ENCODE results near the gene DPF1.
"Not testable (repeated sequence)": the region's sequence is repeated elsewhere in the genome, so short reads cannot be mapped to it uniquely, and the experiment has no call there.

The DPF1 gene

DNA sequence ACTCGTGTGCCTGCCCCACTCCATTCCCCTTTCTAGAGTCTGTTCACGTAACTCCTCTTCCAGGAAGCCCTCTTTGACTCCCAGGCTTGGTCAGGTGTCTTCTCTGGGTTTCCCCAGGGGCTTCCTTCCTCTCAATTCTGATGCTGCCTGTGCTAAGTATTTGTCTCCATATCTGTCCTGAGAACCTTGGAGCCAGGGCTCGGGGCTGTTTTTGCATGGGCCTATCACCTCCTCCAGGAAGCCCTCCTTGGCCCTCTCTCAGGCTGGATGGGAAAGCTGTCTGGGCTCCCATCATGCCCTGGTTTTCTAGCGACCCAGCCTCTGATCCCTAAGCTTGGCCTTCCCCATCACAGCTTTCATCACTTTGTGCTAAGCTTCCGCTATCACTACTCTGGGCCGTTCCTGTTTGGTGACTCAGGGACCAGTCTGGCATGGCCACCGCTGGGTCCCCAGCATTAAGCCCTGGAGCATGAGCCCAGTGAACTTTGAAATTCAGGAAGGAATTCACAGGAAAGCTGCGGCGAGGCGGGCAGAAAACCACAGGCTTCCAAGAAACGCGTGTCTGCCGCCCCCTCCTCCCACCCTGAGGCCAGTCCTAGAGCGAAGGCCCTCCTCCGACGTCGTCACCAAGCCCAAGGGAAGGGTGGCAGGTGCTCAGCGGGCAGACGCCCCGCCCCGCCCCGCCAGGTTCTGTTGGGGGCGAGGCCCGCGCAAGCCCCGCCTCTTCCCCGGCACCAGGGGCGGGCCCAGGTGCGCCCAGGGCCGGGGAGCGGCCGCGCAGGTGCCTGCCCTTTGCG is 39.9 kb upstream of the DPF1 start:
- Histone ChIP-seq H4K20me1 (ENCODE audit: control insufficient read depth, insufficient read depth, low read depth, low read length) (no peaks in the 10 kb centered on the region), H3K9me2 (replicated peaks; ENCODE audit: control insufficient read depth, low read length) (no peaks in the 10 kb centered on the region), H3K4me3 (ENCODE audit: low read length) (peak overlapping the region; percentile 80), H3K36me3 (ENCODE audit: control insufficient read depth, low read length) (no peaks in the 10 kb centered on the region), H3K4me1 (ENCODE audit: control insufficient read depth, low read length) (peaks cover 24% of the 10 kb centered on the region), H3K27me3 (ENCODE audit: control insufficient read depth, low read length) (peaks cover 5% of the 10 kb centered on the region), H3K4me2 (ENCODE audit: low read length) (peak overlapping the region; percentile 80), H3K79me2 (ENCODE audit: control insufficient read depth, low read length) (no peaks in the 10 kb centered on the region), H3F3A (ENCODE audit: control insufficient read depth, insufficient read depth) (peaks cover 6% of the 10 kb centered on the region), H3K27ac (ENCODE audit: low read depth, low read length) (no peak overlapping the region), H3K9me3 (ENCODE audit: control insufficient read depth, insufficient read depth, low read length) (no peaks in the 10 kb centered on the region)
- TF ChIP-seq CTCF (IDR thresholded peaks at IDR 0.05; ENCODE audit: low read depth, low read length, poor library complexity, severe bottlenecking) (no peak), EZH2phosphoT487 (IDR thresholded peaks at IDR 0.05; ENCODE audit: borderline replicate concordance, low read length) (no peak)

GRCh38 chr19:38262585-38263268 is 38.7 kb upstream of the DPF1 start:
- Histone ChIP-seq H3F3A (ENCODE audit: control insufficient read depth, insufficient read depth) (peaks cover 6% of the 10 kb centered on the region), H3K9me3 (ENCODE audit: control insufficient read depth, insufficient read depth, low read length) (no peaks in the 10 kb centered on the region), H3K9me2 (replicated peaks; ENCODE audit: control insufficient read depth, low read length) (no peaks in the 10 kb centered on the region), H3K36me3 (ENCODE audit: control insufficient read depth, low read length) (no peaks in the 10 kb centered on the region), H3K79me2 (ENCODE audit: control insufficient read depth, low read length) (no peaks in the 10 kb centered on the region), H3K27ac (ENCODE audit: low read depth, low read length) (no peak overlapping the region), H4K20me1 (ENCODE audit: control insufficient read depth, insufficient read depth, low read depth, low read length) (no peaks in the 10 kb centered on the region), H3K4me2 (ENCODE audit: low read length) (no peak overlapping the region), H3K4me1 (ENCODE audit: control insufficient read depth, low read length) (peaks cover 24% of the 10 kb centered on the region), H3K4me3 (ENCODE audit: low read length) (no peak overlapping the region), H3K27me3 (ENCODE audit: control insufficient read depth, low read length) (peaks cover 5% of the 10 kb centered on the region)
- TF ChIP-seq CTCF (IDR thresholded peaks at IDR 0.05; ENCODE audit: low read depth, low read length, poor library complexity, severe bottlenecking) (no peak), EZH2phosphoT487 (IDR thresholded peaks at IDR 0.05; ENCODE audit: borderline replicate concordance, low read length) (no peak)

DNA sequence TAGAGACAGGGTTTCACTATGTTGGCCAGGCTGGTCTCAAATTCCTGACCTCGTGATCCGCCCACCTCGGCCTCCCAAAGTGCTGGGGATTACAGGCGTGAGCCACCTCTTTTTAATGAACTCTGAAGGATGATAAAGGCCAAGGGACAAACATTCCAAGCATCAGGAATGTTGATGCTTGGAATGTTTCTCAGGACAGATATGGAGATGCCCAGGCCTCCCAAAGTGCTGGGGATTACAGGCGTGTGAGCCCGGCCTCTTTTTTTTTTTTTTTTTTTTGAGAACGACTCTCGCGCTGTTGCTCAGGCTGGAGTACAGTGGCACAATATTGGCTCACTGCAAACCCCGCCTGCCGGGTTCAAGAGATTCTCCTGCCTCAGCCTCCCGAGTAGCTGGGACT is 37.9 kb upstream of the DPF1 start:
- H3K9me3 ChIP-seq (ENCODE audit: control insufficient read depth, insufficient read depth, low read length); H3K27me3 ChIP-seq (ENCODE audit: control insufficient read depth, low read length); H3K36me3 ChIP-seq (ENCODE audit: control insufficient read depth, low read length); H3K9me2 ChIP-seq (replicated peaks; ENCODE audit: control insufficient read depth, low read length); H3K79me2 ChIP-seq (ENCODE audit: control insufficient read depth, low read length); H3K27ac ChIP-seq (ENCODE audit: low read depth, low read length); H3K4me2 ChIP-seq (ENCODE audit: low read length); H4K20me1 ChIP-seq (ENCODE audit: control insufficient read depth, insufficient read depth, low read depth, low read length); H3K4me3 ChIP-seq (ENCODE audit: low read length); H3F3A ChIP-seq (ENCODE audit: control insufficient read depth, insufficient read depth): not testable (repeated sequence)
- peaks cover 24% of the 10 kb centered on the region for H3K4me1 ChIP-seq (ENCODE audit: control insufficient read depth, low read length)

- no peak overlapping the region for H3K4me3 ChIP-seq (ENCODE audit: low read length)
- no peaks in the 10 kb centered on the region for H4K20me1 ChIP-seq (ENCODE audit: control insufficient read depth, insufficient read depth, low read depth, low read length)
- no peaks in the 10 kb centered on the region for H3K9me3 ChIP-seq (ENCODE audit: control insufficient read depth, insufficient read depth, low read length)
- no peaks in the 10 kb centered on the region for H3K9me2 ChIP-seq (replicated peaks; ENCODE audit: control insufficient read depth, low read length)
- no peaks in the 10 kb centered on the region for H3K79me2 ChIP-seq (ENCODE audit: control insufficient read depth, low read length)
- H3K36me3 ChIP-seq (ENCODE audit: control insufficient read depth, low read length), result no peaks in the 10 kb centered on the region
- H3F3A ChIP-seq (ENCODE audit: control insufficient read depth, insufficient read depth), result no peaks in the 10 kb centered on the region
- no peak overlapping the region for H3K27ac ChIP-seq (ENCODE audit: low read depth, low read length)
- peaks cover 17% of the 10 kb centered on the region for H3K27me3 ChIP-seq (ENCODE audit: control insufficient read depth, low read length)
- H3K4me2 ChIP-seq (ENCODE audit: low read length), result no peak overlapping the region
- TF ChIP-seq CTCF (IDR thresholded peaks at IDR 0.05; ENCODE audit: low read depth, low read length, poor library complexity, severe bottlenecking) (no peak), EZH2phosphoT487 (IDR thresholded peaks at IDR 0.05; ENCODE audit: borderline replicate concordance, low read length) (no peak)
- peaks cover 10% of the 10 kb centered on the region for H3K4me1 ChIP-seq (ENCODE audit: control insufficient read depth, low read length)
These were observed 31.5 kb upstream of the DPF1 start for GRCh38 chr19:38255383-38256014.

All from DOHH2 (cell line).